HFFc6 (cell line): ENCODE data around the gene SCN3B. TPM values are rescaled to one million over a fixed set of nuclear protein-coding genes. Genes with fewer than 3 reads are reported as not detected.

Source experiments
- DNase-seq: peaks from one replicate; pipeline ENCODE4 v3.0.0-alpha.2; 2018
- H3K27ac Mint-ChIP-seq: 2 replicates; pipeline ENCODE4 v1.8.0; 2020; ENCODE audit warnings: mild to moderate bottlenecking, mixed read lengths
- H3K27me3 Mint-ChIP-seq: 2 replicates; pipeline ENCODE4 v1.8.0; 2021; ENCODE audit warnings: mild to moderate bottlenecking, moderate library complexity, mixed read lengths; ENCODE audit not compliant: insufficient read depth
- H3K36me3 Mint-ChIP-seq: 2 replicates; pipeline ENCODE4 v1.8.0; 2021; ENCODE audit warnings: low read depth, mixed read lengths
- H3K4me1 Mint-ChIP-seq: 2 replicates; pipeline ENCODE4 v1.8.0; 2020; ENCODE audit warnings: low read depth, mixed read lengths
- H3K4me3 Mint-ChIP-seq: 2 replicates; pipeline ENCODE4 v1.8.0; 2020; ENCODE audit warnings: mild to moderate bottlenecking, moderate library complexity, mixed read lengths
- H3K9me3 Mint-ChIP-seq: 2 replicates; pipeline ENCODE4 v1.8.0; 2020; ENCODE audit warnings: mild to moderate bottlenecking, mixed read lengths
- long read RNA-seq: library from polyadenylated mRNA; unstranded; transcript quantifications from one replicate; pipeline ENCODE4 v2.0.0, GENCODE V29; 2019
- total RNA-seq, 6 experiments: library from RNA; stranded (reverse); fragmentation: NEBNext Ultra II Directional; extraction: Animal tissue kit (Norgen Biotek cat#: 25700); gene quantifications; 2 replicates in 1 of 6; 3 replicates in 5 of 6; pipeline ENCODE4 v1.2.3, GENCODE V29; 2021
- TF ChIP-seq, protein P1 (sequence below): fragments of 200-600 bp; sonication (generic); IDR thresholded peaks from 2 replicates; pipeline ENCODE4 v1.5.0; 2021; ENCODE audit warnings: antibody characterized with exemption, mild to moderate bottlenecking

Gene SCN3B, protein sequence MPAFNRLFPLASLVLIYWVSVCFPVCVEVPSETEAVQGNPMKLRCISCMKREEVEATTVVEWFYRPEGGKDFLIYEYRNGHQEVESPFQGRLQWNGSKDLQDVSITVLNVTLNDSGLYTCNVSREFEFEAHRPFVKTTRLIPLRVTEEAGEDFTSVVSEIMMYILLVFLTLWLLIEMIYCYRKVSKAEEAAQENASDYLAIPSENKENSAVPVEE
- not detected for total RNA-seq
- long read RNA-seq, result 0 reads

DNA sequence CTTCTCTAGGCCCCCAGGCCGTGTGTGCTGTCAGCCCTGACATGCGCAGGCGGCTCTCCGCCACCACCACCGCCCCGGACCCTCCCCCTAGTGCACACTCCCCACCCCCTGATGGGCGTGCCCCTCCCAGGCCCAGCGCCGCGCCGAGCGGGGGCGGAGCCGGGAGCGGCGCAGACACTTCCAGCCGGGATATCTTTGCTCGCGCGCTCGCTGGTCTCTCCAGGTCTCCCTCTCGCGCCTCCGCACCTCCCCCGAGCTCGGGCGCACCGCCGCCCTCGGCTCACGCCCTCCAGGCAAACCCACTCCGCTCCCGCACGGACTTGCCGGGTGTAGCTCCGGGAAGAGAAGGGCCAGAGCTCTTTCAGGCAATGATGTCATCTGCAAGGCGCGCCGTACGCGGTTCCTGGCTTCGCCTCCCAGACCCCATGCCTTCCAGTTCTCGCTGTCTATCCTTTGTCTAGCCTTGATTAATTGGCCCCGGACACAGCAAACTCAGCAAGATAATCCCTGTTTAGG is at the start of gene SCN3B:
SCN3B (minus strand) TSS at position 59 of the 516 bp plus-strand sequence. CDS start 823 bp downstream, outside the sequence.
- Mint-ChIP-seq H3K4me1 (no peaks in the 10 kb centered on the region), H3K9me3 (no peaks in the 10 kb centered on the region), H3K27me3 (peaks cover 33% of the 10 kb centered on the region), H3K4me3 (peak within 1 kb of the TSS; percentile 50; the same call in 1 of the 2 replicates), H3K36me3 (no peaks in the 10 kb centered on the region), H3K27ac (no peak within 1 kb of the TSS)
- TF ChIP-seq, protein P1, sequence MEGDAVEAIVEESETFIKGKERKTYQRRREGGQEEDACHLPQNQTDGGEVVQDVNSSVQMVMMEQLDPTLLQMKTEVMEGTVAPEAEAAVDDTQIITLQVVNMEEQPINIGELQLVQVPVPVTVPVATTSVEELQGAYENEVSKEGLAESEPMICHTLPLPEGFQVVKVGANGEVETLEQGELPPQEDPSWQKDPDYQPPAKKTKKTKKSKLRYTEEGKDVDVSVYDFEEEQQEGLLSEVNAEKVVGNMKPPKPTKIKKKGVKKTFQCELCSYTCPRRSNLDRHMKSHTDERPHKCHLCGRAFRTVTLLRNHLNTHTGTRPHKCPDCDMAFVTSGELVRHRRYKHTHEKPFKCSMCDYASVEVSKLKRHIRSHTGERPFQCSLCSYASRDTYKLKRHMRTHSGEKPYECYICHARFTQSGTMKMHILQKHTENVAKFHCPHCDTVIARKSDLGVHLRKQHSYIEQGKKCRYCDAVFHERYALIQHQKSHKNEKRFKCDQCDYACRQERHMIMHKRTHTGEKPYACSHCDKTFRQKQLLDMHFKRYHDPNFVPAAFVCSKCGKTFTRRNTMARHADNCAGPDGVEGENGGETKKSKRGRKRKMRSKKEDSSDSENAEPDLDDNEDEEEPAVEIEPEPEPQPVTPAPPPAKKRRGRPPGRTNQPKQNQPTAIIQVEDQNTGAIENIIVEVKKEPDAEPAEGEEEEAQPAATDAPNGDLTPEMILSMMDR, result no peak
- DNase-seq, result no peak

DNA sequence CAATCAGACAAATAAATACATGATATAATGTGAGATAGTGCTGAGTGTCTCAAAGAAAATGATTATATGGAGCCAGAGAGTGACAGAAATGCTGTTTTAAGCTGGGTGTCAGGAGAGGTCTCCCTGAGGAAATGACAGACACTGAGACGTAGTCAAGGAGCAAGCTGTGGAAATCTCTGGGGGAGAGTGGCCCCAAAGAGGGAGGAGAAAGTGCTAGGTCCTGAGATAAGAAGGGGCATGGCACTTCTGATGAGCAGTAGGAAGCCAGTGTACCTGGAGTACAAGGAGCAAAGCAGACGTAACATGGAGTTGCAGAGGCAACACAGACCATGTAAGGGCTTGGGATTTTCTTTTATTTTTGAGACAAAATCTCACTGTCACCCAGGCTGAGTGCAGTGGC is 48.3 kb upstream of the SCN3B start:
- Mint-ChIP-seq H3K27me3 (peaks cover 36% of the 10 kb centered on the region), H3K9me3 (no peaks in the 10 kb centered on the region), H3K4me3 (no peak overlapping the region), H3K27ac (no peak overlapping the region), H3K36me3 (no peaks in the 10 kb centered on the region), H3K4me1 (peaks cover 7% of the 10 kb centered on the region)
- TF ChIP-seq, protein P1, result no peak
- no peak for DNase-seq

DNA sequence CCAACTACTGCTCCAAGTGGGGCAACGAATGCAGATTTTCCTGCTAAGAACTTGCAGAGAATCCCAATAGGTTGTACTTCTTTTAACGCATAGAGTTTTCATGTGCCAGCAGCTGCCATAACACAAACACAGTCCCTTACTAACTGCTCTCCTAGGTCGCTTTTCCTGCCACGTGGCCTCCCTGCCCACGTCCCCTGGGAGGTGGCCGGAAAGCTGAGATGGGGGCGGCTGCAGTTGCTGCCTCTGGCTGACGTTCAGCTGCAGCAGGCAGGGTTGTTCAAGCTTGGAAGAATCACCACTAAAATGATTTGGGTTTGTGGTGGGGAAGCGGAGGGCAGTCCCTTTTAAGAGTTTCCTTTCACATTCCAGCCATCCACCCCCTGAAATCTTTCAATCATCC is 47.7 kb upstream of the SCN3B start:
- H3K9me3 Mint-ChIP-seq, result no peaks in the 10 kb centered on the region
- no peak for DNase-seq
- H3K27ac Mint-ChIP-seq, result no peak overlapping the region
- no peak overlapping the region for H3K4me3 Mint-ChIP-seq
- H3K4me1 Mint-ChIP-seq, result peaks cover 1% of the 10 kb centered on the region
- peaks cover 41% of the 10 kb centered on the region for H3K27me3 Mint-ChIP-seq
- TF ChIP-seq, protein P1, result no peak
- no peaks in the 10 kb centered on the region for H3K36me3 Mint-ChIP-seq

DNA sequence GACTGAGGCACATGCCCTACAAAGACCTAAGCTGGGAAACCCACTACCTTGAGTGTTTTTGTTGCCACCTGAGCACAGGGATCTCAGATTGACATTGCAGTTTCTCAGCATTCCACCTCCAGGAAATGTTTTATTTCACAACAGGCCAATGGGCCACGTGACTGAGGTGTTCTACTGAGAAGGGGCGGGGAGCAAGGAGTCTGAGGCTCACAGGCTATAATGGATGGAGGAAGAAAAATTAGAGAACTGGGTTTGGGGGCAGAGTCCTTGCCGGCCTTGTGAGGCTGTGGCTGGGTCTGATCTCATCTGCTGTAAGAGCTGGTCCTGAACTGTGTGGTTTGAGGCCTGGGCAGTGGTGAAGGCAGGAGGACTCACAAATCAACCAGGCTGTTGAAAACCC is 46.3 kb upstream of the SCN3B start:
- Mint-ChIP-seq H3K4me3 (no peak overlapping the region), H3K36me3 (no peaks in the 10 kb centered on the region), H3K27me3 (peaks cover 49% of the 10 kb centered on the region), H3K4me1 (no peaks in the 10 kb centered on the region), H3K9me3 (no peaks in the 10 kb centered on the region), H3K27ac (no peak overlapping the region)
- TF ChIP-seq, protein P1, result no peak
- no peak for DNase-seq

DNA sequence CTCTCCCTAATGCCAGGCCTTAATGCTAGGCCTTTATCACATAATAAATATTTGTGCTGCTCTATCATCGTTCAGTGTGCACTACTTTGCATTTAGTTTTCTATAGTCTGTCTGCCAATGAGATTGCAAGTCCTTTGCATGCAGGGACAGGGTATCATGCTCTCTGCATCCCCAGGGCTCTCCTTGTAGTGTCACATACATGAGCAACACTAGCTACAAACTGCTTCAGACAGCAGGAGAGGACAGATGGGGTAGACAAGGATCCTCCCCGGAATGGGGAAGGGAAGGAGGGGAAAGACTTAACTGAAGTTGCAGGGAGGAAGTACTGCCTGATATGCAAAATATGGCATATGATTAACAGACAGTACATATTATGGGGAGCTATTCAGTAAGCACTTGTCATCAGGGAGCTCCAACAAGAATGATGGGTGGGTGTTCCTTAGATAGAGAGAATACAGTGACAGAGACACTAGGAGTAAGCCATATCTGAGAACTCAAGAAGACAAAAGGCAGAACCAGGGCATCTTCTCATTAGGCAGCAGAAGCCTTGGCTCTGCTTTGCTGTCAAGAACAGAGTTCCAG is 44.2 kb upstream of the SCN3B start:
- DNase-seq, result no peak
- H3K9me3 Mint-ChIP-seq, result no peaks in the 10 kb centered on the region
- no peak overlapping the region for H3K27ac Mint-ChIP-seq
- H3K27me3 Mint-ChIP-seq, result peaks cover 54% of the 10 kb centered on the region
- TF ChIP-seq, protein P1, result no peak
- no peaks in the 10 kb centered on the region for H3K36me3 Mint-ChIP-seq
- H3K4me1 Mint-ChIP-seq, result no peaks in the 10 kb centered on the region
- no peak overlapping the region for H3K4me3 Mint-ChIP-seq
